Measurements from ENCODE around the gene ELMO1. TPM values are rescaled to one million over a fixed set of nuclear protein-coding genes. Genes with fewer than 3 reads are reported as not detected.

The ELMO1 gene
- total and polyA plus RNA-seq, 10 of the 15 experiments (the other 5 are each of a cell fraction or from before 2014, with no cell fraction given) = 22.6 to 85.9 (median 56.6) TPM

DNA sequence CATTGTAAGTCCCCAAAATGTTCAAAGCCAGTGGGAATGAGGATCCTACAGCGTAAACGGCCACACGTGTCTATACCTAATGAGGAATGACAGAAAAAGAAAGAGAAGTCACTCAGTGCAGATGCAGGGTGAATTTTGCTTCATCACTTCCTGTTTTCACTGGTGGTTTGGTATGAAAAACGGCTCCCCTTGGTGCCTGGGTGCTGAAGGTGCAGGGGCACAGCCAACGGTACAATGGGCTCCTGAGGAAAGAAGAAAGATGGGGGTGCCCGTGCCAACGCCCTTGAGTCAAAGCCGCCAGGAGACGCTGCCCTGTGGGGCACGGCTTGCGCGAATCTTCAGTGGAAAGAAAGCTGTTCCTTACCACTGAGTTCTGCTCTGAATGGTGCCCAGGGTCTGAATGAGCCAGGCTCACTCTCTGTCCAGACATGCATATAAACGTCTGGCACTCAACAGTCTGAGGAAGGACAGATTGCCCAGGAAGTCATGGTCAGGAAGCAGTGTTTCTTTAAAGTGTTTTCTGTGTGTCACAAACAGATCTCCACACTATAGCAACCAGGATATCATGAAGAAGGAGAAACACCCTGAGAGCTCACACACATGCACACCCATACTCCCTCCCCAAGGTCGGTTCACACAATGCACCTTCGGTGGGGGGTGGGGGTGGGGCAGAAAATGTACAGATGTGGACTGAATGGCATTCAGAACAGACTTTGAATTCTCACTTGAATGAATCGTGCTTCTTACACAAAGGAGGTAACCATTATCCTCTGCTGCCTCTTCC, 105.8 kb downstream of the ELMO1 start:
- ATAC-seq (peak; percentile 70), DNase-seq (ENCODE audit: low read depth, low spot score) (peak; percentile 69), FAIRE-seq (peak; percentile 92)
- H3K27me3 ChIP-seq (replicated peaks in 1 of 2; ENCODE audit: control insufficient read depth in 2 of 2, insufficient read depth in 2 of 2, low read length in 1 of 2) = no peaks in the 10 kb centered on the region
- peaks cover 48% of the 10 kb centered on the region for H3K79me2 ChIP-seq (ENCODE audit: control insufficient read depth, insufficient read depth, low read length)
- peak overlapping the region; percentile 62 for H3K9ac ChIP-seq (ENCODE audit: control insufficient read depth, insufficient read depth, low read length)
- peaks cover 31% of the 10 kb centered on the region for H3K4me1 ChIP-seq (ENCODE audit: control insufficient read depth, insufficient read depth, low read length)
- peak overlapping the region; percentile 69 for H3K4me3 ChIP-seq
- H3K36me3 ChIP-seq (ENCODE audit: control insufficient read depth in 2 of 2, insufficient read depth in 2 of 2, low read length in 1 of 2) = no peaks in the 10 kb centered on the region
- SMC1A ChIA-PET (ENCODE audit: uncharacterized antibody, unreplicated experiment) = interaction anchor here (0.8 to 8.2 kb wide), 8 partner anchors 8 to 138 kb away, joined by 3 to 106 read pairs (median 6); no protein-coding TSS in a partner anchor
- in situ Hi-C loops (cut with MboI) = loop anchor here (5.0 to 10.0 kb wide), 5 partner anchors 56 to 1618 kb away; no protein-coding TSS in a partner anchor
- CTCF ChIA-PET = interaction anchor here (0.6 to 19.0 kb wide), 8 partner anchors 9 to 491 kb away, joined by 3 to 298 read pairs (median 6); no protein-coding TSS in a partner anchor
- WGBS (ENCODE audit: insufficient coverage, insufficient replicate concordance, low lambda C conversion rate, missing lambda C conversion rate) = under 1% methylated on average over 16 of the region's 16 CpGs
- RAD21 ChIA-PET (ENCODE audit: unreplicated experiment) = interaction anchor here (1.3 to 5.0 kb wide), 6 partner anchors 11 to 489 kb away, joined by 3 to 32 read pairs (median 3); no protein-coding TSS in a partner anchor
- POLR2A ChIA-PET = interaction anchor here (1.0 to 1.6 kb wide), 2 partner anchors 8 to 10 kb away, joined by 5 read pairs; no protein-coding TSS in a partner anchor
- H3K9me3 ChIP-seq (replicated peaks; ENCODE audit: control insufficient read depth, insufficient read depth, low read length) = no peaks in the 10 kb centered on the region; the same call in 2 of the 3 replicates
- no TSS peak for BruUV-seq (replicated peaks)
- H3K27ac ChIP-seq (ENCODE audit: control insufficient read depth, insufficient read depth) = peak overlapping the region; percentile 85
- H4K20me1 ChIP-seq (ENCODE audit: control insufficient read depth, insufficient read depth) = no peaks in the 10 kb centered on the region
- peak overlapping the region; percentile 88 for H3K4me2 ChIP-seq (ENCODE audit: control insufficient read depth, insufficient read depth)
- peak overlapping the region; percentile 81 for H2AFZ ChIP-seq (ENCODE audit: control insufficient read depth, low read depth, low read length)
- intact Hi-C loops (cut with micrococcal nuclease; ENCODE audit: unreplicated experiment) = loop anchor here (2.0 kb wide), 1 partner anchor 58 kb away; no protein-coding TSS in a partner anchor
- TF ChIP-seq, protein P1, sequence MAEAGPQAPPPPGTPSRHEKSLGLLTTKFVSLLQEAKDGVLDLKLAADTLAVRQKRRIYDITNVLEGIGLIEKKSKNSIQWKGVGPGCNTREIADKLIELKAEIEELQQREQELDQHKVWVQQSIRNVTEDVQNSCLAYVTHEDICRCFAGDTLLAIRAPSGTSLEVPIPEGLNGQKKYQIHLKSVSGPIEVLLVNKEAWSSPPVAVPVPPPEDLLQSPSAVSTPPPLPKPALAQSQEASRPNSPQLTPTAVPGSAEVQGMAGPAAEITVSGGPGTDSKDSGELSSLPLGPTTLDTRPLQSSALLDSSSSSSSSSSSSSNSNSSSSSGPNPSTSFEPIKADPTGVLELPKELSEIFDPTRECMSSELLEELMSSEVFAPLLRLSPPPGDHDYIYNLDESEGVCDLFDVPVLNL (IDR thresholded peaks at IDR 0.05; ENCODE audit: low read depth, low read length) = no peak
- TF ChIP-seq NR2C1 (IDR thresholded peaks at IDR 0.05) (no peak), HCFC1 (IDR thresholded peaks at IDR 0.05; ENCODE audit: low read length) (no peak), TAF1 (IDR thresholded peaks at IDR 0.05; ENCODE audit: borderline replicate concordance, low read depth, low read length) (peak; percentile 42; the same call in 1 of the 2 replicates), EP300 (IDR thresholded peaks at IDR 0.05; ENCODE audit: borderline replicate concordance in 1 of 2, control insufficient read depth in 1 of 2, low read depth in 2 of 2, low read length in 2 of 2) (no peak), MTA2 (IDR thresholded peaks at IDR 0.05; ENCODE audit: low read depth) (peak; percentile 69), SMARCA5 (IDR thresholded peaks at IDR 0.05) (no peak), WRNIP1 (IDR thresholded peaks at IDR 0.05; ENCODE audit: borderline replicate concordance, low read depth, low read length) (no peak)
- TF ChIP-seq, protein P2, sequence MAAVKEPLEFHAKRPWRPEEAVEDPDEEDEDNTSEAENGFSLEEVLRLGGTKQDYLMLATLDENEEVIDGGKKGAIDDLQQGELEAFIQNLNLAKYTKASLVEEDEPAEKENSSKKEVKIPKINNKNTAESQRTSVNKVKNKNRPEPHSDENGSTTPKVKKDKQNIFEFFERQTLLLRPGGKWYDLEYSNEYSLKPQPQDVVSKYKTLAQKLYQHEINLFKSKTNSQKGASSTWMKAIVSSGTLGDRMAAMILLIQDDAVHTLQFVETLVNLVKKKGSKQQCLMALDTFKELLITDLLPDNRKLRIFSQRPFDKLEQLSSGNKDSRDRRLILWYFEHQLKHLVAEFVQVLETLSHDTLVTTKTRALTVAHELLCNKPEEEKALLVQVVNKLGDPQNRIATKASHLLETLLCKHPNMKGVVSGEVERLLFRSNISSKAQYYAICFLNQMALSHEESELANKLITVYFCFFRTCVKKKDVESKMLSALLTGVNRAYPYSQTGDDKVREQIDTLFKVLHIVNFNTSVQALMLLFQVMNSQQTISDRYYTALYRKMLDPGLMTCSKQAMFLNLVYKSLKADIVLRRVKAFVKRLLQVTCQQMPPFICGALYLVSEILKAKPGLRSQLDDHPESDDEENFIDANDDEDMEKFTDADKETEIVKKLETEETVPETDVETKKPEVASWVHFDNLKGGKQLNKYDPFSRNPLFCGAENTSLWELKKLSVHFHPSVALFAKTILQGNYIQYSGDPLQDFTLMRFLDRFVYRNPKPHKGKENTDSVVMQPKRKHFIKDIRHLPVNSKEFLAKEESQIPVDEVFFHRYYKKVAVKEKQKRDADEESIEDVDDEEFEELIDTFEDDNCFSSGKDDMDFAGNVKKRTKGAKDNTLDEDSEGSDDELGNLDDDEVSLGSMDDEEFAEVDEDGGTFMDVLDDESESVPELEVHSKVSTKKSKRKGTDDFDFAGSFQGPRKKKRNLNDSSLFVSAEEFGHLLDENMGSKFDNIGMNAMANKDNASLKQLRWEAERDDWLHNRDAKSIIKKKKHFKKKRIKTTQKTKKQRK (IDR thresholded peaks at IDR 0.05; ENCODE audit: low read depth, low read length) = no peak
- TF ChIP-seq, protein P3, sequence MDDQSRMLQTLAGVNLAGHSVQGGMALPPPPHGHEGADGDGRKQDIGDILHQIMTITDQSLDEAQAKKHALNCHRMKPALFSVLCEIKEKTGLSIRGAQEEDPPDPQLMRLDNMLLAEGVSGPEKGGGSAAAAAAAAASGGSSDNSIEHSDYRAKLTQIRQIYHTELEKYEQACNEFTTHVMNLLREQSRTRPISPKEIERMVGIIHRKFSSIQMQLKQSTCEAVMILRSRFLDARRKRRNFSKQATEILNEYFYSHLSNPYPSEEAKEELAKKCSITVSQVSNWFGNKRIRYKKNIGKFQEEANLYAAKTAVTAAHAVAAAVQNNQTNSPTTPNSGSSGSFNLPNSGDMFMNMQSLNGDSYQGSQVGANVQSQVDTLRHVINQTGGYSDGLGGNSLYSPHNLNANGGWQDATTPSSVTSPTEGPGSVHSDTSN (IDR thresholded peaks at IDR 0.05; ENCODE audit: insufficient replicate concordance, low read depth, low read length) = no peak
- TF ChIP-seq, protein P4, sequence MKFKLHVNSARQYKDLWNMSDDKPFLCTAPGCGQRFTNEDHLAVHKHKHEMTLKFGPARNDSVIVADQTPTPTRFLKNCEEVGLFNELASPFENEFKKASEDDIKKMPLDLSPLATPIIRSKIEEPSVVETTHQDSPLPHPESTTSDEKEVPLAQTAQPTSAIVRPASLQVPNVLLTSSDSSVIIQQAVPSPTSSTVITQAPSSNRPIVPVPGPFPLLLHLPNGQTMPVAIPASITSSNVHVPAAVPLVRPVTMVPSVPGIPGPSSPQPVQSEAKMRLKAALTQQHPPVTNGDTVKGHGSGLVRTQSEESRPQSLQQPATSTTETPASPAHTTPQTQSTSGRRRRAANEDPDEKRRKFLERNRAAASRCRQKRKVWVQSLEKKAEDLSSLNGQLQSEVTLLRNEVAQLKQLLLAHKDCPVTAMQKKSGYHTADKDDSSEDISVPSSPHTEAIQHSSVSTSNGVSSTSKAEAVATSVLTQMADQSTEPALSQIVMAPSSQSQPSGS (IDR thresholded peaks at IDR 0.05; ENCODE audit: low read length) = peak; percentile 29; the same call in 1 of the 2 replicates

Measured in GM12878 (cell line).